GM12873 (cell line): ENCODE measurements around the gene SCGB1D1.

Experiments
- TF ChIP-seq, protein P1 (sequence below): IDR thresholded peaks from 2 replicates; pipeline ENCODE4 v1.5.1; 2012; ENCODE audit warnings: low read depth, mild to moderate bottlenecking, moderate library complexity, low read length, control low read depth; ENCODE audit not compliant: insufficient read depth; ENCODE audit errors: missing control alignments

SCGB1D1 gene

GRCh38 chr11:62151737-62152102 lies 38.3 kb upstream of the SCGB1D1 start:
- TF ChIP-seq, protein P1, sequence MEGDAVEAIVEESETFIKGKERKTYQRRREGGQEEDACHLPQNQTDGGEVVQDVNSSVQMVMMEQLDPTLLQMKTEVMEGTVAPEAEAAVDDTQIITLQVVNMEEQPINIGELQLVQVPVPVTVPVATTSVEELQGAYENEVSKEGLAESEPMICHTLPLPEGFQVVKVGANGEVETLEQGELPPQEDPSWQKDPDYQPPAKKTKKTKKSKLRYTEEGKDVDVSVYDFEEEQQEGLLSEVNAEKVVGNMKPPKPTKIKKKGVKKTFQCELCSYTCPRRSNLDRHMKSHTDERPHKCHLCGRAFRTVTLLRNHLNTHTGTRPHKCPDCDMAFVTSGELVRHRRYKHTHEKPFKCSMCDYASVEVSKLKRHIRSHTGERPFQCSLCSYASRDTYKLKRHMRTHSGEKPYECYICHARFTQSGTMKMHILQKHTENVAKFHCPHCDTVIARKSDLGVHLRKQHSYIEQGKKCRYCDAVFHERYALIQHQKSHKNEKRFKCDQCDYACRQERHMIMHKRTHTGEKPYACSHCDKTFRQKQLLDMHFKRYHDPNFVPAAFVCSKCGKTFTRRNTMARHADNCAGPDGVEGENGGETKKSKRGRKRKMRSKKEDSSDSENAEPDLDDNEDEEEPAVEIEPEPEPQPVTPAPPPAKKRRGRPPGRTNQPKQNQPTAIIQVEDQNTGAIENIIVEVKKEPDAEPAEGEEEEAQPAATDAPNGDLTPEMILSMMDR = no peak

GRCh38 chr11:62152245-62153086 lies 37.5 kb upstream of the SCGB1D1 start:
- TF ChIP-seq, protein P1 = no peak

DNA sequence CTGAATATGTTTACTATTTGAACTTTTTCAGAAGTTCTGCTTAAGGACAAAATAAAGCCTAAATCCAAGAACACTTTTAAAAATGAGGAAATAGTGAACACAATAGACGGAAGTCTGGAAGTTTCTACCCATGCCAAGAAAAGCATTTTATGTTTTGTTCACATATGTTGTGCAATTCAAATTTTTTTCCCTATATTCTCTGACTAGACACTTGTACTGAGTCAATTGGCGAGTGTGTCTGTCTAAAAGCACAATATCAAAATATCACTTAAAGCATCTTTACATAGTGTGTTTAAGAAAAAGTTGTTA lies 37.0 kb upstream of the SCGB1D1 start:
- TF ChIP-seq, protein P1 = no peak

DNA sequence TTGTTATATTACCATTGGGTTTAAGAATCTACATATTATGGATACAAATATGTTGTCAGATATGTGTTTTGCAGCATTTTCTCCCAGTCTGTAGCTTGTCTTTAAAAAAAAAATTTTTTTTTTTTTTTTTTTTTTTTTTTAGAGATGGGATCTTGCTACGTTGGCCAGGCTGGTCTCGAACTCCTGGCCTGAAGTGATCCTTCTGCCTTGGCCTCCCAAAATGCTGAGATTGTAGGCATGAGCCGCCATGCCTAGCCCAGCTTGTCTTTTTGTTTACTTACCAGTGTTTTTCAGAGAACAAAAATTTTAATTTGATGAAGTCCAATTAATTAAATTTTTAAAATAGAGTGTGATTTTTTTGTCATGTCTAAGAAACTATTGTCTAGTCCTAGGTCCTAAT lies 36.4 kb upstream of the SCGB1D1 start:
- TF ChIP-seq, protein P1 = no peak

DNA sequence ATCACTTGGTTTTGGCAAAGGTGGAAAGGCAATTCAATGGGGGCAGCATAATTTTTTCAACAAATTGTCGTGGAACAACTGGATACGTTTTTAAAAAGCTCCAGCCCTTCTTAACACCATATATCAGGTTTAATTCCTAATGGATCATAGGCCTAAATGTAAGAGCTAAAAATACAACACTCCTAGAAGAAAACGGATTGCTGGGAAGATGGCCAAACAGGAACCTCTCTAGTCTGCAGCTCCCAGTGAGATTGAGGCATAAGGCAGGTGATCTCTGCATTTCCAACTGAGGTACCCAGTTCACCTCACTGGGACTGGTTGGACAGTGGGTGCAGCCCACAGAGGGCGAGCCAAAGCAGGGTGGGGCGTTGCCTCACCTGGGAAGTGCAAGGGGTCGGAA lies 32.4 kb upstream of the SCGB1D1 start:
- TF ChIP-seq, protein P1 = no peak

- TF ChIP-seq, protein P1 = no peak
Measured at GRCh38 chr11:62166371-62166770, 23.6 kb upstream of the SCGB1D1 start.

DNA sequence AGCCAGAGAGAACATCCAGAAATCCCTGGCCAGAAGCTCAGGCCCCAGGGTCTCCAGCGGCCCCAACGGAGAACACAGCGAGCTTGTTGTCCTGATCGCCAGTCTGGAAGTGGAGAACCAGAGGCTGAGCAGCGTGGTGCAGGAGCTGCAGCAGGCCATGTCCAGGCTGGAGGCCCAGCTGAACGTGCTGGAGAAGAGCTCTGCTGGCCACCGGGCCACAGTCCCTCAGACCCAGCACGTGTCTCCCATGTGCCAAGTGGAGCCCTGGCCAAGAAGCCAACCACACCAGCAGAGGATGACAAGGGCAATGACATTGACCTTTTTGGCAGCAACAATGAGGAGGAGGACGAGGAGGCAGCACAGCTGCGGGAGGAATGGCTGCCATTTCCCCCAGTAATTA lies 20.6 kb upstream of the SCGB1D1 start:
- TF ChIP-seq, protein P1 = no peak

GRCh38 chr11:62169935-62170334 lies 20.1 kb upstream of the SCGB1D1 start:
- TF ChIP-seq, protein P1 = no peak
